IMR-90 (cell line): Measurements from ENCODE around the gene DDX46. TPM values are rescaled to one million over a fixed set of nuclear protein-coding genes. Genes with fewer than 3 reads are reported as not detected.

Experiments used
- ATAC-seq: fragments of 200-7000 bp; cut with Tn5 transposase; 2 replicates; pipeline ENCODE4 v1.9.1; 2020; ENCODE audit warnings: low read depth, mild to moderate bottlenecking, moderate library complexity
- BruUV-seq: library from RNA; stranded (reverse); fragments of 400-500 nt; replicated peaks from 2 replicates; lab custom pipeline; 2021; lab: Mats Ljungman, UMichigan
- CTCF ChIA-PET: fragments of 300-600 bp; formaldehyde crosslinking; extraction: SDS; loops from one replicate; lab custom pipeline; 2021; ENCODE audit warnings: antibody characterized with exemption; lab: Yijun Ruan, JAX
- POLR2A ChIA-PET: fragments of 300-600 bp; sonication (Branson Sonifier 250); formaldehyde crosslinking; loops from one replicate; lab custom pipeline; 2022; ENCODE audit warnings: antibody characterized with exemption; ENCODE audit not compliant: unreplicated experiment; lab: Charles Lee
- DNase-seq: peaks from one replicate; pipeline ENCODE4 v3.0.0; 2013
- H2AFZ ChIP-seq: replicated peaks from 2 replicates; pipeline ENCODE3; 2013; ENCODE audit warnings: low read length, mild to moderate bottlenecking; ENCODE audit not compliant: poor library complexity
- H2AK5ac ChIP-seq: 2 replicates; pipeline ENCODE4 v1.6.1; 2013; ENCODE audit warnings: low read depth, low read length, inconsistent platforms
- H2AK9ac ChIP-seq: replicated peaks from 2 replicates; pipeline ENCODE3; 2013; ENCODE audit warnings: mild to moderate bottlenecking, low read depth, low read length, moderate library complexity; ENCODE audit not compliant: poor library complexity
- H2BK120ac ChIP-seq: 2 replicates; pipeline ENCODE4 v1.6.1; 2013; ENCODE audit warnings: low read depth, low read length, inconsistent platforms
- H2BK15ac ChIP-seq: 3 replicates; pipeline ENCODE4 v1.6.1; 2013; ENCODE audit warnings: low read depth, low read length, inconsistent platforms
- H2BK20ac ChIP-seq: 2 replicates; pipeline ENCODE4 v1.6.1; 2013; ENCODE audit warnings: low read depth, mild to moderate bottlenecking, inconsistent platforms, low read length, moderate library complexity
- H2BK5ac ChIP-seq: 2 replicates; pipeline ENCODE4 v1.6.1; 2013; ENCODE audit warnings: mild to moderate bottlenecking, low read depth, low read length, inconsistent platforms; ENCODE audit not compliant: poor library complexity, severe bottlenecking
- H3K14ac ChIP-seq: replicated peaks from 2 replicates; pipeline ENCODE4 v1.6.1; 2013; ENCODE audit warnings: low read depth, low read length, inconsistent platforms
- H3K18ac ChIP-seq: 2 replicates; pipeline ENCODE4 v1.6.1; 2013; ENCODE audit warnings: low read depth, low read length, control low read depth
- H3K23ac ChIP-seq: 2 replicates; pipeline ENCODE4 v1.6.1; 2013; ENCODE audit warnings: low read depth, low read length, inconsistent platforms
- H3K27ac ChIP-seq: 2 replicates; pipeline ENCODE4 v1.5.1; 2013; ENCODE audit warnings: mild to moderate bottlenecking, control low read depth, low read length; ENCODE audit not compliant: insufficient read depth
- H3K27me3 ChIP-seq: 2 replicates; pipeline ENCODE4 v1.6.1; 2013; ENCODE audit warnings: low read length; ENCODE audit not compliant: control insufficient read depth, insufficient read depth
- H3K36me3 ChIP-seq: 2 replicates; pipeline ENCODE4 v1.6.1; 2013; ENCODE audit warnings: low read length, mixed read lengths; ENCODE audit not compliant: control insufficient read depth, insufficient read depth
- H3K4ac ChIP-seq: 2 replicates; pipeline ENCODE4 v1.6.1; 2013; ENCODE audit warnings: low read depth, low read length, inconsistent platforms
- H3K4me1 ChIP-seq: 2 replicates; pipeline ENCODE4 v1.6.1; 2013; ENCODE audit warnings: low read length, mixed read lengths; ENCODE audit not compliant: control insufficient read depth, insufficient read depth
- H3K4me2 ChIP-seq: 2 replicates; pipeline ENCODE4 v1.6.1; 2013; ENCODE audit warnings: low read depth, mild to moderate bottlenecking, control low read depth, low read length, moderate library complexity
- H3K4me3 ChIP-seq: 2 replicates; pipeline ENCODE4 v1.5.1; 2013; ENCODE audit warnings: low read depth, mild to moderate bottlenecking, control low read depth, low read length, moderate library complexity; ENCODE audit not compliant: insufficient read depth
- H3K56ac ChIP-seq: 2 replicates; pipeline ENCODE4 v1.6.1; 2013; ENCODE audit warnings: low read length, inconsistent platforms; ENCODE audit not compliant: insufficient read depth; ENCODE audit errors: extremely low read depth
- H3K79me1 ChIP-seq, 2 experiments: 2 replicates each; pipeline ENCODE4 v1.6.1; 2013; ENCODE audit warnings: low read length in 2 of 2, inconsistent platforms in 1 of 2, low read depth in 1 of 2
- H3K9ac ChIP-seq: 2 replicates; pipeline ENCODE4 v1.6.1; 2013; ENCODE audit warnings: low read depth, low read length, control low read depth
- H3K9me1 ChIP-seq: 2 replicates; pipeline ENCODE4 v1.6.1; 2013; ENCODE audit warnings: low read length, inconsistent platforms; ENCODE audit not compliant: insufficient read depth
- H3K9me3 ChIP-seq: 2 replicates; pipeline ENCODE4 v1.6.1; 2013; ENCODE audit warnings: low read length; ENCODE audit not compliant: control insufficient read depth, insufficient read depth
- H4K20me1 ChIP-seq: 2 replicates; pipeline ENCODE4 v1.6.1; 2013; ENCODE audit warnings: low read length, inconsistent platforms; ENCODE audit not compliant: insufficient read depth
- H4K5ac ChIP-seq: 2 replicates; pipeline ENCODE4 v1.6.1; 2013; ENCODE audit warnings: mild to moderate bottlenecking, low read depth, low read length, control low read depth
- H4K8ac ChIP-seq, 2 experiments: 2 replicates each; pipeline ENCODE4 v1.6.1; 2013; ENCODE audit warnings: low read depth in 2 of 2, low read length in 2 of 2, control low read depth in 1 of 2, inconsistent platforms in 1 of 2
- H4K91ac ChIP-seq: 2 replicates; pipeline ENCODE4 v1.6.1; 2013; ENCODE audit warnings: low read depth, low read length, inconsistent platforms; ENCODE audit not compliant: insufficient read depth
- CEBPB ChIP-seq: IDR thresholded peaks from 2 replicates; pipeline ENCODE4 v1.6.1; 2012; ENCODE audit warnings: low read depth, low read length, improper control_type of control experiment
- RFX5 ChIP-seq: IDR thresholded peaks from 2 replicates; pipeline ENCODE4 v1.8.0; 2012; ENCODE audit warnings: low read depth, mild to moderate bottlenecking, low read length, moderate library complexity
- WGBS, 2 experiments: methylation state at CpG; one replicate each; pipeline versions ENCODE4 v1.1.5 to v1.1.7; 2013; ENCODE audit warnings: missing lambda C conversion rate in 2 of 2; ENCODE audit not compliant: insufficient read length in 1 of 2; ENCODE audit errors: extremely low coverage in 2 of 2; 5-methylcytosine and 5-hydroxymethylcytosine counted together
- dilution Hi-C: fragments of 300-500 bp; cut with HindIII; formaldehyde crosslinking; loops from one replicate; pipeline ENCODE4 v1.14.3; 2018; ENCODE audit warnings: low sequenced_read_pairs; ENCODE audit not compliant: unreplicated experiment
- in situ Hi-C: fragments of 300-500 bp; cut with MboI; formaldehyde crosslinking; loops from 3 replicates; pipeline ENCODE4 v1.14.3; 2019; ENCODE audit warnings: low sequenced_read_pairs, inconsistent platforms, mixed read lengths
- intact Hi-C: fragments of 100-400 bp; cut with micrococcal nuclease; formaldehyde crosslinking; loops from 2 replicates; pipeline ENCODE4 v1.10.0; 2022
- polyA plus RNA-seq, 3 experiments: library from polyadenylated mRNA; depleted of rRNA; stranded (reverse); fragments of >200 nt; gene quantifications; 2 replicates each; pipeline ENCODE4 v1.2.3, GENCODE V29; 2012; ENCODE audit warnings: low replicate concordance in 1 of 3
- total RNA-seq: library from RNA; depleted of rRNA; stranded (reverse); fragments of >200 nt; gene quantifications from 2 replicates; pipeline ENCODE4 v1.2.3, GENCODE V29; 2012
- TF ChIP-seq, protein P1 (sequence below): fragments of 150-350 bp; IDR thresholded peaks from 2 replicates; pipeline ENCODE4 v1.6.1; 2017; ENCODE audit warnings: mild to moderate bottlenecking, antibody characterized with exemption, low read length, low read depth

The DDX46 gene
- total and polyA plus RNA-seq, 2 of the 4 experiments (the other 2 are of a cell fraction), result 22.5 to 26.0 TPM

DNA sequence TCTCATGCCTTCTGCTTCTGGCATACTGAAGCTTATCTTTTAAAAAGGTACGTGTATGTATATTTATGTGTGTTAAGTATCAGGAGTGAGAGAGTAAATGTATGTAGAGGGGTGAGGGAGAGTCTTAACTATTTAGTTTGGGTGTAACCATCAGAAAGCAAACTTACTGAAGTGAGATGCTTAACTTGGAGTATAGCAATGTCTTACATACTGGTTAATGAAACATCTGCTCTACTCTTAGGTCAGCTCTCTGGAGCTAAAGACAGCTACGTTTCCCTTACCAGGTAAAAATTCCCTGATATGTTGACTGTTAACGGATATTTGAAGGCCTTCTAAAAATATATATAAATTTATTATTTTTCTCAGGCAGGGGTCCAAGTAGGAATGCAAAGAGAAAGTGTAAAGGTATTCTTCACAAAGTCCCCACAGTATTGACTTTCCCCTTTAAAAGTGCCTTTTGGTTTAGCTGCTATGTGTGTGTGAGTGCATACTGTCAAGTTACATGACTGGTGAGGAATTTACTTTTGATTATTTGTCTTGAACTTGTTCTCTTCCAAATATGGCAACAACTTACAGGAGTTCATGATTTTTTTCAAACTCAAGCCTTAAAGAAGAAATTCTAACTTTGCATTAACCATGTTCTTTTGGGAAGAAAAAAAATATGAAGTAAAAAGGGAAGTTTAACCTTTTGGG is 74.9 kb downstream of the DDX46 start:
- DNase-seq, result peak; percentile 86
- H3K23ac ChIP-seq, result peak overlapping the region; percentile 44; the same call in 1 of the 2 replicates
- peak overlapping the region; percentile 98 for H3K27ac ChIP-seq
- H2AFZ ChIP-seq, result no peak overlapping the region
- peaks cover 8% of the 10 kb centered on the region for H3K36me3 ChIP-seq
- no peaks in the 10 kb centered on the region for H3K27me3 ChIP-seq
- H4K91ac ChIP-seq, result peak overlapping the region; percentile 86
- no peak overlapping the region for H2AK9ac ChIP-seq
- H4K5ac ChIP-seq, result peak overlapping the region; percentile 89
- peak overlapping the region; percentile 82 for H3K56ac ChIP-seq
- in situ Hi-C loops (no loop called here), intact Hi-C loops (loop anchor here (1.0 kb wide), 1 partner anchor 9 kb away; no protein-coding TSS in a partner anchor), dilution Hi-C loops (no loop called here)
- peak overlapping the region; percentile 87 for H3K14ac ChIP-seq
- peak overlapping the region; percentile 95 for H3K18ac ChIP-seq
- peak overlapping the region; percentile 94 to 97 for H4K8ac ChIP-seq
- H2BK15ac ChIP-seq, result peak overlapping the region; percentile 47
- POLR2A ChIA-PET, result interaction anchor here (1.2 kb wide), 1 partner anchor 16 kb away, joined by 3 read pairs; no protein-coding TSS in a partner anchor
- no peak overlapping the region for H3K4me3 ChIP-seq
- H4K20me1 ChIP-seq, result no peaks in the 10 kb centered on the region
- peak overlapping the region; percentile 81; the same call in 1 of the 2 replicates for H3K4ac ChIP-seq
- no TSS peak for BruUV-seq
- peak overlapping the region; percentile 77; the same call in 1 of the 2 replicates for H2AK5ac ChIP-seq
- peaks cover 11% of the 10 kb centered on the region for H3K4me1 ChIP-seq
- H2BK20ac ChIP-seq, result peak overlapping the region; percentile 95
- CTCF ChIA-PET, result no interaction called here
- H2BK120ac ChIP-seq, result peak overlapping the region; percentile 92
- ATAC-seq, result peak; percentile 92
- H2BK5ac ChIP-seq, result peak overlapping the region; percentile 97
- H3K79me1 ChIP-seq, result peaks cover 9 to 28% of the 10 kb centered on the region in 2 experiments
- peaks cover 11% of the 10 kb centered on the region; the same call in 1 of the 2 replicates for H3K9me1 ChIP-seq
- H3K9me3 ChIP-seq, result no peaks in the 10 kb centered on the region
- peak overlapping the region; percentile 56; the same call in 1 of the 2 replicates for H3K4me2 ChIP-seq
- 20 to 100% methylated on average over 1 of the region's 3 CpGs for WGBS, 2 experiments
- TF ChIP-seq, protein P1, sequence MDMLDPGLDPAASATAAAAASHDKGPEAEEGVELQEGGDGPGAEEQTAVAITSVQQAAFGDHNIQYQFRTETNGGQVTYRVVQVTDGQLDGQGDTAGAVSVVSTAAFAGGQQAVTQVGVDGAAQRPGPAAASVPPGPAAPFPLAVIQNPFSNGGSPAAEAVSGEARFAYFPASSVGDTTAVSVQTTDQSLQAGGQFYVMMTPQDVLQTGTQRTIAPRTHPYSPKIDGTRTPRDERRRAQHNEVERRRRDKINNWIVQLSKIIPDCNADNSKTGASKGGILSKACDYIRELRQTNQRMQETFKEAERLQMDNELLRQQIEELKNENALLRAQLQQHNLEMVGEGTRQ, result no peak
- TF ChIP-seq RFX5 (no peak), CEBPB (no peak)
- H3K9ac ChIP-seq, result peak overlapping the region; percentile 39; the same call in 1 of the 2 replicates
